Measurements from ENCODE around the gene PCSK4. TPM values are rescaled to one million over a fixed set of nuclear protein-coding genes. Genes with fewer than 3 reads are reported as not detected.
A peak's percentile ranks its signal among the peaks of the same experiment; 100 is the strongest.
"Not testable (repeated sequence)": the region's sequence is repeated elsewhere in the genome, so short reads cannot be mapped to it uniquely, and the experiment has no call there.

The PCSK4 gene
- total RNA-seq, 1 donor from 2014 or later, result 4.9 TPM

GRCh38 chr19:1487576-1488281 lies 2.4 kb downstream of the PCSK4 start:
- no peak for DNase-seq (ENCODE audit: low read depth)

DNA sequence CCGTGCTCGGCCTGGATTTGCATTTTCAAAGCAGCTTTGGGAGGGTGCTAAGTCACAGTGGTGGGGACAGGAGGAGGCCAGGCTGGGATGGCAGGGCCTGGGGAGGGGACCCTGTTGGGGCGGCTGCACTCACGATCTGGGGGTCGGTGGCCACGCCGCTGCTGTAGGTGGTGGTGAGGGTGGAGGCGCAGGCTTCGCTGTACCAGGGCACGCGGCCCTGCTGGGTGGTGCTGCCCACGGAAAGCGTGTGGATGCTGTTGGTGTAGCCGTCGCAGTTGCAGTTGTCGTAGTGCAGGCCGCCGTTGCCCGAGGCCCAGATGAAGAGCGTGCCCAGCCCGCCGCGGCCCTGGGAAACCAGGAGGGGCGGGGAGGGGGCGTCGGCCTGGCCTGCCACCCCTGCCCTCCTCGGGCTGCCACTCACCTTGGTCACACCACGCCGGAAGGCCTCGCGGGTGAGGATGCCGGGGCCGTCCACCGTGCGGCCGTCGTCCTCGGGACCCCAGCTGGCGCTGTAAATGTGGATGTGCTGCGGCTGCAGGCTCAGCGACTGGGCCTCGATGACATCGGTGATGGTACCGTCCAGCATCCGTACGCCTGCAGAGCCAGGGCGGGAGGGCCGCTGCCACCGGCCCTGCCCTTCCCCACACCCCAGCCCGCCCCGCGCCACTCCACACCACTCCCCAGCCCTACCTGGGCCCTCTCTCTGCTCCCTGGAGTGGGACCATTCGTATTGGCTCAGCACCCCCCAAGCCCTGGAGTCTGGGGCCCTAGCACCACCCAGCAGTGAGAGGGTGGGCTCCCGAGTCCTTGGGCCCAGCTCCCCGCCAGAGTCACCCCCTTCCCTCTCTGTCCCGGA lies 3.2 kb downstream of the PCSK4 start:
- no peak for DNase-seq (ENCODE audit: low read depth)

DNA sequence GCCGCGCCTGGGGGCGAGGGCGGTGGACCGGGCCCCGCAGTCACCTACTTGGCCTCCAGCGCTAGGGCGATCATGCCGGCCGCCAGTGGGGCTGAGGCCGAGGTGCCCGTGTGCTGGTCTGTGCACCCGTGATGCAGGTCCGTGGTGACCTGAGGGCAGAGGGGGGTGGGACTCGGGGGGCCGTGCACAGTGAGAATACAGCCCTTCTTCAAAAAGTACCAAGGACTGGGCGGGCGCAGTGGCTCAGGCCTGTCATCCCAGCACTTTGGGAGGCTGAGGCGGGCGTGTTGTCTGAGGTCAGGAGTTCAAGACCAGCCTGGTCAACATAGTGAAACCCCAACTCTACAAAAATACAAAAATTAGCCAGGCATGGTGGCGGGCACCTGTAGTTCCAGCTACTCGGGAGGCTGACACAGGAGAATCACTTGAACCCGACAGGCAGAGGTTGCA lies 6.1 kb downstream of the PCSK4 start:
- DNase-seq (ENCODE audit: low read depth), result no peak

- DNase-seq (ENCODE audit: low read depth), result no peak
Measured at GRCh38 chr19:1483131-1483978, 6.8 kb downstream of the PCSK4 start.

- DNase-seq (ENCODE audit: low read depth), result no peak
Measured at GRCh38 chr19:1482361-1483130, 7.6 kb downstream of the PCSK4 start.

DNA sequence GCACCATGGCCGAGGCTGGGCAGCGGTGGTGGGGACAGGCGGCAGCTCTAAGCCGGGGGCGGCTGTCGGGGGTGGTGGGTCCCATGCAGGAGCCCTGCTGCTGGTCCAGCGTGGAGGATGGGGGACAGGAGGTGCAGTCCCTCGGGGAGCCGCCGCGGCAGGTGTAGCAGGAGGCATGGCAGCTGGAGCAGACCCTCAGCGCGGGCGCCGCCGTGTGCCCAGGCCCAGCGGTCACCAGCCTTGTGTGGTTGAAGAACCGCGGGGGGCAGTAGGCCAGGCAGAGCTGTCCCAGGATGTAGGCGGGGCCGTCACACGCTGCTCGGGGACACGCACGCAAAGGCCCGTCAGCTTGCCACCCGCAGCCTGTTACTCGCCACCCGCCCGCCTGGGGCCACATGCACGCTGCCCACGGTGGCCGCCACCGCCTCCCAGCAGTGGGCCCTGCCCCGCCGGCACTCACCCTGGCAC lies 8.2 kb downstream of the PCSK4 start:
- no peak for DNase-seq (ENCODE audit: low read depth)

GRCh38 chr19:1481224-1481892 lies 8.8 kb downstream of the PCSK4 start:
- DNase-seq (ENCODE audit: low read depth), result no peak

- DNase-seq (ENCODE audit: low read depth), result peak; percentile 82
Measured at GRCh38 chr19:1478934-1479707, 11.0 kb downstream of the PCSK4 start, which contains the start of gene C19orf25. TSS of gene C19orf25 (minus strand) at chr19:1479215. CDS start at chr19:1478903, 312 bp downstream.

DNA sequence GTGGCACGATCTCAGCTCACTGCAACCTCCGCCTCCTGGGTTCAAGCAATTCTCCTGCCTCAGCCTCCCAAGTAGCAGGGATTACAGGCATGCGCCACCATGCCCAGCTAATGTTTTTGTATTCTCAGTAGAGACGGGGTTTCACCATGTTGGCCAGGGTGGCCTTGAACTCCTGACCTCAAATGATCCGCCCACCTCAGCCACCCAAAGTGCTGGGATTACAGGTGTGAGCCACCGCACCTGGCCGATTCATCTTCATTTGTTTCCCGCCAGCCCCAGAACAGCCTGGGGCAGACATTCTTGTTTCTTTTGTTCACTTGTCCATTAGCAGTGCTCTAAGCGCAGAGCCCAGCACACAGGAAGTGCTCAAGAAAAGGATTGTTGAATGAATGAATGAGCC lies 13.1 kb downstream of the PCSK4 start:
- not testable (repeated sequence) for DNase-seq (ENCODE audit: low read depth)

DNA sequence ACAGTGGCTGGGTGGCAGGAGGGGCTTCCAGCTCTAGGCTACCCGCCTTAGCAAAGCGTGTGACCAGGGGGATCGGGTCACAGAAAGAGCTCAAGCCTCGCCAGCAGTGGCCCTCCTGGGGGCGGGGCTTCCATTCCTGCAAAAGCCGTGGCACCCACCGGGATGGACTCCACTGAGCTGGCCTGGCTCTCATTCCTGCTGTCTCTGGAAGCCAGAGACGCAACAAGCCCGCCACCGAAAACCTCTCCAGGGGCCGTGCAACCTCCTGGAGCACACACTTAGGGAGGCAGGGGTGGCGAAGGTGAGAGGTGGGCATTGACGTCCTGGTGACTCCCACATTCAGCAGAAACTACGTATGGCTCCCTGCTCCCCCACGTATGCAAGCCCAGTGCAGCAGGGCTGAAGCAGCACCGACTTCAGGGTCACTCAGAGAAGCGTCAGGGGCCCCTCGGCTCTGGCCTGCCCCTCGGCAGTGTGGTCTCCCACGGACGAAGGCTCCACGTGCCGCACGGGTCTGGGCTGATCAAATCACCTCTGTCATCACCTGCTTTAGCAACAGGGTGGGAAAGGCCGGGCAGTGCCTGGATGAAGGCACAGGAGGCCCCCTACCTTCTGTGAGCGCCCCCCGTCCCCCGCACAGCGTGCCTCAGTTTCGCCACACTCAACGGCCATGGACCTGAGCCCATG lies 14.3 kb downstream of the PCSK4 start:
- no peak for DNase-seq (ENCODE audit: low read depth)

- DNase-seq (ENCODE audit: low read depth), result no peak
Measured at GRCh38 chr19:1474765-1475351, 15.3 kb downstream of the PCSK4 start.

DNA sequence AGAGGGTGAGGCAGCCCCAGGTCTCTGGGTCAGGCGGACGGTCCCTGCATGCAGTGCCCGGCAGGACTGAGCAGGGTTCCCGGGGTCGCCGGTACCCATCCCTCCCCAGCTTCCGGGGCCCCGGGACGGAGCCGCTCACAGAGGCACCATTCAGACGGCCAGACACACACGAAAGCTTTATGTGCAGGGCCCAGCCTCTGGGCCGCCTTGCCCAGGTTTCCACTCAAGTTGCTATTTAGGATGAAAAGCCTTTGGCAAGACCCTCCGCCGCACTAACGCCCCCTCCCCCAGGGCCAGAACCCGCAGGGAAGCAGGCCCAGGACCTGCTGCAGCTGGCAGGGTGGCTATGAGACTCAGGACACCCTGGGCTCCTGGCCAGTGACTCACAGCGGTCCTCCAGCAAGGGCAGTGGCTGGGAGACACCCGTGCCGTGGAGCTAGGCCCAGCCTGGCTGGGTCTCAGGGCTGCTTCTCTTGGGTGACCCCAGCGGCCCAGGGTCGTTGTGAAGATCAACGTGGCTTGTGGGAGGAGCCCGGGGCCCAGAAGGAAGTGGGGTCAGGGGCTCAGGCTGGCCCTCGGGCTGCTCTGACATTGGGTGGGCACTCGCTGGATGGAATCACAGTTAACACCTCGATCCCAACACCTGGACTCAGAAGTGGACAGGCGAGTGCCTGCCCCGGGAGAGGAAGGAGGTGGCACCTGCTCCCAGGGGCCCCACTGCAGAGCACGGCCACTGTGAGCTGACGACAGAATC lies 16.0 kb downstream of the PCSK4 start:
- DNase-seq (ENCODE audit: low read depth), result no peak

DNA sequence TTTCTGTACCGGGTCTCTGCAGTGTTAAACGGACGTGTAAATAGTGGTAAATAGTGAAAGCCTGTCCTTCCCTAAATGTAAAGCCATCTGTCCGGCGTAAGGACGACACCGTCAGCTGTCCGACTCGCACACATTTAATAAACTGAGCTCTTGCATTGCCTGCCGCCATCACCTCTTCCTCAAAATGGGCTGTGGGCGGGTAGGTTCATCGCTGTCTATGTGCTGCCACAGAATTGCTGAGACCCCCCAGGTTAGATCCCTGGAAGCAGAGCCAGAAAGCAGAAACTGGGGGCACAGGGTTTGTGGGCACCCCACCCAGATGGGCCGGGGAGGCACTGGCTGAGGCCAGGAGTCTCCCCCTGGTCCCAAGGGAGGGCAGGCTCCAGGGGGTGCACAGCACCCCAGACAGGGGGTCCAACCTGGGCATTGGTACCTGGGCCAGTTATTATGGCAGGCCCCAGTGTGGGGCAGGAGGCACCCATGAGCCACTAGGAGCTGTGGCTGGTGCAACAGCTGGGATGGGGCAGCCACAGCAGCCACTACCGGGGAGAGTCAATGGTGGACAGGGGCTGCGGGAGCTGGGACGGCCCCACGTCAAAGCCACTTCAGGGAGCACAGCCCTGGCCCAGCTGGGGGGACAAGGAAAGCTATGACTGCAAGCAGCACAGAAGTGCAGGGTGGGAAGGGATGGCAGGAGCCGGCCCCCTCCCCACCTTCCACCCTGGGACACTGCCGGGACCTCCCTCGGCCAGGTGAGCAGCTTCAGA lies 16.9 kb downstream of the PCSK4 start:
- no peak for DNase-seq (ENCODE audit: low read depth)

DNA sequence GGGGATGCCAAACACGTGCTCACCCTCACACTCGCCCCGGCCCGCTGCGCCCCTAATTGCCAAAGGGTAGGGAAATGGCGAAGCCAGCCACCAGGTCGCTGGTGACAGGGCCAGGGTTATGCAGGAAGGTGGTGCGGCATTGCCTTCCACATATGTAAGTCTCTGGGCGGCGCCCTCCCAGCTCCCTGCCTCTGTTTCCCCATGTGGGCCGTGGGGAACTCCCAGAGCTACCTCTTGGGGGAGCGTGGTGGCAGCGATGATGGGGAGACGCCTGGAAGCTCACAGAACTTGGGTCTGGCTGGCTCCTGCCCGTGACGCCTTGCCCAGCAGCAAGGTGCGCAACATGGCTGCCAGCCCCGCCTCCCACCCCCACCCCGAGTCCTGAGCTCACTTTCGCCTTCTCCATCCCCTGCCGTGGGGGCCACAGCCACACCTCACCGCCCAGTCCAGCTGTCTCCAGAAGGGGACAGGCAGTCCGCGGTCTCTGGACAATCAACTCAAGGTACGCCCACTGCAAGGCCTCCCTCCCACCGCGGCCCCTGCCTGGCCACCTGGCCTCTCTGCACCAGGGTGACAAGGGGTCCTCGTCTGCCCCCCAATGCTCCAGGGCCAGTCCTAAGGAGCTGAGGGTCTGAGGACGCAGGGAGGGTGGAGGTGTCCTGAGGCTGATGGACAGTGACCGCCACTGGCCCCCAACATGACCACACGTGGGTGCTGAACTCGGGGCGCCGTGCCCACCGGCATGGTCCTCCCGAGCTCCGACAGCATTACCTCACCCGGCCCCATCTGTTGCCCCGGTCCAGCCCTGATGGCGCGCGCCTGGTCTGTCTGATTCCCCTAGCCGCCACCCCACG lies 17.7 kb downstream of the PCSK4 start:
- no peak for DNase-seq (ENCODE audit: low read depth)

- no peak for DNase-seq (ENCODE audit: low read depth)
Measured at GRCh38 chr19:1471515-1472160, 18.5 kb downstream of the PCSK4 start.

DNA sequence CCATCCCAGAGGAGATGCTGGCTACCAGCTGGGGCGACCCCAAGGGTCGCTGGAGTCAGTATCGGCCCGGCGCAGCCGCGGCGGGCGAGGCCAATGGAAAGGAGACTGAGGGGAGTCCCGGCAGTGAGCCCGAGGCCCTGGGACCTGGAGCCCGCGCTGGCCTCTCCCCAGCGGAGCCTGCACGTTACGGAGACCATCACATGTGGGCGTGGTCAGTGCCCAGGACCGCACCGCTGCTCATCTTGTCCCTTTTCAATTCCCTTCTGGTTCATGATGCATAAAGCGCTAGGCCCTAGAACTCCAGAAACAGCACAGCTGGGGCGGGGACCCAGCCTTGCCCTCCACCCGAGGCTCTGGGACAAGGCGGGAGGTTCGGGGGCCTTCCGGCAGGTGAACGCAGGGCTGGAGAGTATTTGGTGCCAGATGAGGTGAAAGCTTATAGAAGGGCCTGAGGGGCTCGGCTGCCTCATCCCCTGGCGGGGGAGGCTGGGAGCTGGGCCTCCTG lies 19.1 kb downstream of the PCSK4 start:
- no peak for DNase-seq (ENCODE audit: low read depth)

Measured in renal cortical epithelial cell (primary cell).